Gastroesophageal sphincter (tissue), 4 donors: Measurements from ENCODE around the gene CREBBP. TPM values are rescaled to one million over a fixed set of nuclear protein-coding genes. Genes with fewer than 3 reads are reported as not detected.

ENCODE experiments used
- ATAC-seq: fragments of 150-250 bp; one replicate; pipeline ENCODE4 v1.9.1; 2016; ENCODE audit warnings: mild to moderate bottlenecking, moderate library complexity
- H3K27ac ChIP-seq, 4 donors: fragments of 200-600 bp; sonication (generic) in 3 of 4; 1 replicate in 3 of 4; 2 replicates in 1 of 4; pipeline ENCODE4 v1.5.1; 2016 to 2019
- H3K27me3 ChIP-seq: fragments of 200-600 bp; sonication (generic); one replicate; pipeline ENCODE4 v1.5.1; 2019
- H3K36me3 ChIP-seq, 2 donors: fragments of 200-600 bp; sonication (generic); one replicate each; pipeline ENCODE4 v1.5.1; 2019; ENCODE audit warnings: control low read depth in 1 of 2
- H3K4me1 ChIP-seq, 3 donors: fragments of 200-600 bp; sonication (generic); 1 replicate in 2 of 3; 2 replicates in 1 of 3; pipeline ENCODE4 v1.5.1; 2016 to 2019; ENCODE audit warnings: control low read depth in 2 of 3
- H3K4me3 ChIP-seq, 2 donors: fragments of 200-600 bp; sonication (generic); one replicate each; pipeline ENCODE4 v1.5.1; 2019; ENCODE audit warnings: mild to moderate bottlenecking in 1 of 2, moderate library complexity in 1 of 2
- H3K9me3 ChIP-seq, 3 donors: fragments of 200-600 bp; sonication (generic); one replicate each; pipeline ENCODE4 v1.5.1; 2017 to 2019; ENCODE audit warnings: control low read depth in 2 of 3
- CTCF ChIP-seq, 4 experiments: fragments of 200-600 bp in 2 of 4; fragments of 450-650 bp in 2 of 4; sonication (generic) in 1 of 4; IDR thresholded peaks; one replicate each; pipeline ENCODE4 v1.5.1; 2017 to 2019; ENCODE audit warnings: antibody characterized with exemption in 4 of 4, mild to moderate bottlenecking in 2 of 4, moderate library complexity in 2 of 4
- EP300 ChIP-seq: sonication (generic); formaldehyde crosslinking; IDR thresholded peaks from one replicate; pipeline ENCODE4 v1.6.1; 2017; ENCODE audit warnings: antibody characterized with exemption, mild to moderate bottlenecking
- POLR2A ChIP-seq, 2 donors: fragments of 450-650 bp; IDR thresholded peaks; one replicate each; pipeline ENCODE4 v1.6.1; 2017; ENCODE audit warnings: antibody characterized with exemption in 2 of 2, mild to moderate bottlenecking in 2 of 2, moderate library complexity in 1 of 2
- POLR2AphosphoS5 ChIP-seq: sonication (generic); formaldehyde crosslinking; IDR thresholded peaks from one replicate; pipeline ENCODE4 v1.6.1; 2017; ENCODE audit warnings: antibody characterized with exemption
- WGBS, 2 donors: methylation state at CpG; one replicate each; pipeline ENCODE4 v1.1.5; 2018; ENCODE audit warnings: low coverage in 1 of 2; 5-methylcytosine and 5-hydroxymethylcytosine counted together
- total RNA-seq, 4 donors: library from RNA; depleted of rRNA; stranded (reverse); fragments of >200 nt; gene quantifications; one replicate each; pipeline ENCODE4 v1.1.0, GENCODE V29; 2016

The CREBBP gene
- total RNA-seq, 4 donors from 2014 or later, result 45.9 to 115 (median 61.7) TPM

DNA sequence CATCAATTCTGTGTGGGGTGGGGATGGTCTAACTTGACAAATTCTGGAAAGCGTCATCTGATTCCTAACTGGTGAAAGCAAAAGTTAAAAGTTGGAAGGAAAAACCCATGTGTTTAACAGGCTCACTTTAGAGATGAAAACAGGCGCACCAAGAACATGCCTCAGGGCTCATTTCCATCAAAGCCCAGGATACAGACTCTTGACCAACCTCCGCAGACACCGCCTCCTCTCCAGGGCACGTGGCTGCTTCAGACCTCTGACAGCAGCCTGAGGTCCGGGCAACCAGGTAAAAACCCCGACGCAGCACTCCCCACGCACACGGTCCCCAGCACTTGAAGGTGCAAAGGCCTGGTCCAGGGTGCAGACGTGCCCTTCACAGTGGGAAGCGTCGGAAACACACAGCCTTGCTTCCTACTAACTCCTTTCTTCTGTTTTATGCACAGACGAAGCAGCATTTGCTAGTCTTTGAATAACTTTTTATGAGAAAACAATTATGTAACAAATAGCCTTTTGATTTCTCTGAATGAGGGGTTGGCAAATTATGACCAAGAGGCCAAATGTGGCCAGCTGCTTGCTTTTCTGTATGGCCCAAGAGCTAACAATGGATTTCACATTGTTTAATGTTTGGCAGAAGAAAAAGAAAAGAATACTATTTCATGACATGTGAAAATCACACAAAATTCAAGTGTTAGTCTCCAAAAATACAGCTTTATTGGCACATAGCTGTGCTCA is 119.0 kb downstream of the CREBBP start:
- Histone ChIP-seq H3K4me1 (peaks cover 0 to 40% (median 5%) of the 10 kb centered on the region in 3 donors), H3K4me3 (no peak overlapping the region), H3K27me3 (no peaks in the 10 kb centered on the region), H3K9me3 (no peaks in the 10 kb centered on the region), H3K27ac (no peak overlapping the region), H3K36me3 (peaks cover 0 to 88% of the 10 kb centered on the region in 2 donors)
- 81% methylated on average over 13 of the region's 14 CpGs; no CpG with 5 or more reads in 1 of the 2 donors for WGBS, 2 donors
- TF ChIP-seq POLR2A (IDR thresholded peaks at IDR 0.05) (no peak), CTCF (IDR thresholded peaks at IDR 0.05) (no peak), EP300 (no peak), POLR2AphosphoS5 (no peak)
- ATAC-seq, result no peak

- H3K27me3 ChIP-seq, result no peaks in the 10 kb centered on the region
- TF ChIP-seq POLR2AphosphoS5 (no peak), POLR2A (IDR thresholded peaks at IDR 0.05) (no peak), EP300 (no peak), CTCF (IDR thresholded peaks at IDR 0.05) (no peak)
- 86 to 100% methylated on average over 1 to 2 of the region's 6 CpGs for WGBS, 2 donors
- H3K9me3 ChIP-seq, result no peaks in the 10 kb centered on the region
- no peak for ATAC-seq
- no peak overlapping the region for H3K27ac ChIP-seq
- H3K36me3 ChIP-seq, result peaks cover 0 to 88% of the 10 kb centered on the region in 2 donors
- H3K4me1 ChIP-seq, result peaks cover 0 to 40% (median 5%) of the 10 kb centered on the region in 3 donors
- no peak overlapping the region for H3K4me3 ChIP-seq
These were observed 120.0 kb downstream of the CREBBP start for GRCh38 chr16:3760518-3760917.

DNA sequence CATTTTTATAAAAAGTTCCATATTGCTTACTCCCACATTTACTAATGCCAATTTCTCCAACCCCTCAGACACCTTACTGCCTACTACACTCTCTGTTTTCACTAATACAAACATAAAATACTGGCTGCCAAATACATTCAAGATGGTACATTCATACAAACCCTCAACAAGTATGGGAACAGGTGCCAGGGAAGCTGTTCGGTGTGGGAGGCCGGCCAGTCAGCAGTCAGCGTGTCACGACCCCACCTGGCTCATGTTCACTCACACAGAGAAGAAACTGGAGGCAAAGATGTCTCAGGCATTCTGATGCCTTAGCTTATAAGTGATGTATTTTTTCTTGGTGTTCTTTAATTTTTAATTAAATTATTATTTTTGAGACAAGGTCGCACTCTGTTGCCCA is 120.8 kb downstream of the CREBBP start:
- WGBS, 2 donors, result 41 to 55% methylated on average over 5 of the region's 5 CpGs
- TF ChIP-seq CTCF (IDR thresholded peaks at IDR 0.05), result no peak
- TF ChIP-seq EP300, result no peak
- no peak for TF ChIP-seq POLR2A (IDR thresholded peaks at IDR 0.05)
- TF ChIP-seq POLR2AphosphoS5, result no peak
- H3K27ac ChIP-seq, result peak overlapping the region in 3 of 4 donors; percentile 29 to 54 (median 48)
- peaks cover 0 to 88% of the 10 kb centered on the region in 2 donors for H3K36me3 ChIP-seq
- H3K4me1 ChIP-seq, result peaks cover 0 to 46% (median 7%) of the 10 kb centered on the region in 3 donors
- no peaks in the 10 kb centered on the region for H3K27me3 ChIP-seq
- ATAC-seq, result no peak
- no peak overlapping the region for H3K4me3 ChIP-seq
- H3K9me3 ChIP-seq, result no peaks in the 10 kb centered on the region

DNA sequence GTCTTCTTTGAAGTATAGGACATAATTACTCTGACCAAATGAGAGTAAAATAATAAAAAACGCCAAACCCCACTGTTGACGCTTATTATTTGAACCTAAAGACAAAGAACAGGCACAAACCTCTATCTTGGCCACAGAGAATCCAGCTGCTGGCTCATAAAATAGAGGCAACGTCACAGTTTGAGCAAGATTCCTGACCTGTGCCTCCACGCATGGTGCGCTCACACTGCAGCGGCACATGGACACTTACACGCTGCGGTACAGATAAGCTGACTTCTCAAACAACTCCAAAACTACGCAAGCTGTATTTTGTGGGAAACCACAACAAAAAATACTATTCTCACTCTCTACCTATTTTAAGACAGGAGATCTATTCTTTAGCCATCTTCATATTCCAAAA is 124.4 kb downstream of the CREBBP start:
- H3K27ac ChIP-seq, result no peak overlapping the region
- no peaks in the 10 kb centered on the region for H3K27me3 ChIP-seq
- WGBS, 2 donors, result 86 to 88% methylated on average over 9 of the region's 9 CpGs
- H3K9me3 ChIP-seq, result no peaks in the 10 kb centered on the region
- no peak for ATAC-seq
- H3K4me1 ChIP-seq, result peaks cover 0 to 64% (median 8%) of the 10 kb centered on the region in 3 donors
- no peak for TF ChIP-seq CTCF (IDR thresholded peaks at IDR 0.05)
- TF ChIP-seq POLR2A (IDR thresholded peaks at IDR 0.05), result no peak
- no peak for TF ChIP-seq POLR2AphosphoS5
- no peak for TF ChIP-seq EP300
- no peak overlapping the region for H3K4me3 ChIP-seq
- H3K36me3 ChIP-seq, result peaks cover 0 to 75% of the 10 kb centered on the region in 2 donors

- TF ChIP-seq POLR2AphosphoS5, result no peak
- TF ChIP-seq EP300, result no peak
- no peak for TF ChIP-seq POLR2A (IDR thresholded peaks at IDR 0.05)
- no peak for TF ChIP-seq CTCF (IDR thresholded peaks at IDR 0.05)
- no peak for ATAC-seq
- Histone ChIP-seq H3K4me1 (peaks cover 0 to 59% (median 8%) of the 10 kb centered on the region in 3 donors), H3K27ac (no peak overlapping the region), H3K9me3 (no peaks in the 10 kb centered on the region), H3K27me3 (no peaks in the 10 kb centered on the region), H3K36me3 (peaks cover 0 to 75% of the 10 kb centered on the region in 2 donors), H3K4me3 (no peak overlapping the region)
- 75 to 83% methylated on average over 2 to 4 of the region's 4 CpGs for WGBS, 2 donors
These were observed 125.3 kb downstream of the CREBBP start for GRCh38 chr16:3755249-3755648.
